ENCODE data around the gene CERK. TPM values are rescaled to one million over a fixed set of nuclear protein-coding genes. Genes with fewer than 3 reads are reported as not detected.

Gene CERK, protein sequence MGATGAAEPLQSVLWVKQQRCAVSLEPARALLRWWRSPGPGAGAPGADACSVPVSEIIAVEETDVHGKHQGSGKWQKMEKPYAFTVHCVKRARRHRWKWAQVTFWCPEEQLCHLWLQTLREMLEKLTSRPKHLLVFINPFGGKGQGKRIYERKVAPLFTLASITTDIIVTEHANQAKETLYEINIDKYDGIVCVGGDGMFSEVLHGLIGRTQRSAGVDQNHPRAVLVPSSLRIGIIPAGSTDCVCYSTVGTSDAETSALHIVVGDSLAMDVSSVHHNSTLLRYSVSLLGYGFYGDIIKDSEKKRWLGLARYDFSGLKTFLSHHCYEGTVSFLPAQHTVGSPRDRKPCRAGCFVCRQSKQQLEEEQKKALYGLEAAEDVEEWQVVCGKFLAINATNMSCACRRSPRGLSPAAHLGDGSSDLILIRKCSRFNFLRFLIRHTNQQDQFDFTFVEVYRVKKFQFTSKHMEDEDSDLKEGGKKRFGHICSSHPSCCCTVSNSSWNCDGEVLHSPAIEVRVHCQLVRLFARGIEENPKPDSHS
- 43.4 and 45.7 TPM in 2 replicates for total RNA-seq

DNA sequence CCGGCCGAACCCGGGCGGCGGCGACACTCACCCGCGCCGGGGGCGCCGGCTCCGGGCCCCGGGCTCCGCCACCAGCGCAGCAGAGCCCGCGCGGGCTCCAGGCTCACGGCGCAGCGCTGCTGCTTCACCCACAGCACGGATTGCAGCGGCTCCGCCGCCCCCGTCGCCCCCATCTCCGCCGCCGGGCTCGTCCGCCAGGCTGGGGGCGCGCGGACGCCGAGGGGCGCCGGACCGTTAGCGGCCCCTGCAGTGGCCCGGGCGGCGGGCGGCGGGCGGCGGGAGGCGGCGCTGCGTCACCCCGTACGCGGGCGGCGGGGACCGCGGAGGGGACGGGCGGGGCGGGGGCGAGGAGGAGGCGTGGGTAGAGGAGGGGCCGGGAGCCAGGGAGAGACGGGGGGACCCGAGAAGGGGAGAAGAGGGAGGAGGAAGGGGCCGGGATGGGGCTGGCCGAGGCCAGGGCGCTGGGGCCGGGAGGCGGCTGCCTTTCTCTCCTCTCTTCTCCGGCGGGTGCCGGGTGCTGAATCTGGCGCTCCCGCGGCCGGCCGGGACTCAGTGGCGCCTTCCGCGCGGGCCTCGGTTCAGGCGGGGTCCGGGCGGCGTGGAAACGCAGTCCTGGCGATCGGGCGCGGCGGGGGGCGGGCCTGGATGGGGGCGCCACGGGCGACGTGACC, at the start of gene CERK:
Gene CERK (minus strand): TSS at position 277 of the 671 bp plus-strand sequence. CDS start 104 bp downstream, at position 173.

DNA sequence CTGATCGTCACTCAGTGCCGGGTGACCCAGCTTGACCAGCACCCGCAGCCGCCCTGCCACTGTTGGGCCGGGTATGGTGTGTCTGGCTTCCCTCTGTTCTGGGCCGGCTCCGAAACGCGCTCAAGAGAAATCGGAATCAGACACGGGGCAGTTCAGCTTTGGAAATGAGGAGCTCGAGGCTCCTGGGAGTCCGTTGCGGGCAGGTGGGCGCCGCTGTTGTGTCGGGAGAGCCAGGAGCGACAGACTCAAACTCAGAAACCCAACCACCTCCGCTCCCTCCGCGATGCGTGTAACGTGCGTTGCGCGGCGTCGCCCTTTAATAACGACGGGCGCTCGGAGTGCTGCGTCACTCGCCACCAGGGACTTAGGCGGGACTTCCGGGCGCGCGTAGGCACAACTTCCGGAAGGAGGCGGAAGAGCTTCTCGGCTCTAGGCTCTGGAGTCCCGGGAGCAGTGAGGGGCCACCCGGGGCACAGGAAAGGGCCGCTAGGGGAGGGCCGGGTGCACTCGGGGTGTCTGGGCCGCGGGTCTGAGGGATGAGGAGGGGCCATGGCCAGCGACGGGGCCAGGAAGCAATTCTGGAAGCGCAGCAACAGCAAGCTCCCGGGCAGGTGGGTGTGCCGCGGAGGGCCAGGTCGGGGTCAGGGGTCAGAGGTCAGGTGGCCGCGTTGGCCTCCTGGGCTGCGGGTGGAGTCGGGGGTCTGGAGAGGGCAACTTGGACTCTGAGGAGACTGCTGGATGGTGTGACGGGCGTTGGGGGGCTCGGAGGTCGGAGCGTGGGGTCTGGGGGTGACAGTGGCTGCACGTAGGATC, 24.4 kb upstream of the CERK start, which contains the start of gene TBC1D22A:
Gene TBC1D22A (plus strand): TSS at position 413 of the 813 bp plus-strand sequence. CDS start 137 bp downstream, at position 550.

Other genes with a start within 250 kb of the CERK start
- gene CELSR1, start 200.6 kb downstream of the CERK start, total RNA-seq: 1.9 and 5.4 TPM in 2 replicates
- gene GRAMD4, start 117.9 kb downstream of the CERK start, total RNA-seq: 47.9 and 59.5 TPM in 2 replicates
- 12.5 and 15.6 TPM in 2 replicates for gene TBC1D22A, start 24.4 kb upstream of the CERK start, total RNA-seq